HCT116 (cell line): Measurements from ENCODE around the gene PCIF1. TPM values are rescaled to one million over a fixed set of nuclear protein-coding genes. Genes with fewer than 3 reads are reported as not detected.

Source experiments
- ATAC-seq: fragments of 200-7000 bp; cut with Tn5 transposase; 2 replicates; pipeline ENCODE4 v1.9.1; 2020; ENCODE audit warnings: mild to moderate bottlenecking, moderate library complexity
- BruUV-seq: library from RNA; stranded (reverse); fragments of 400-500 nt; replicated peaks from 2 replicates; lab custom pipeline; 2021; lab: Mats Ljungman, UMichigan
- CTCF ChIA-PET: fragments of 300-600 bp; sonication (Branson Sonifier 250); formaldehyde crosslinking; loops from one replicate; lab custom pipeline; 2021; ENCODE audit warnings: antibody characterized with exemption; lab: Charles Lee
- POLR2A ChIA-PET: fragments of 300-600, 350-600 bp; sonication (Branson Sonifier 250); formaldehyde crosslinking; loops from one replicate; lab custom pipeline; 2021; ENCODE audit warnings: antibody characterized with exemption; lab: Charles Lee
- RAD21 ChIA-PET, 2 experiments: fragments of 300-600 bp; sonication (Branson Sonifier 250); formaldehyde crosslinking; loops; one replicate each; lab custom pipeline; 2023; ENCODE audit warnings: low total read pairs in 2 of 2; ENCODE audit not compliant: uncharacterized antibody in 2 of 2, unreplicated experiment in 2 of 2, low non-redundant PET in 1 of 2; lab: Charles Lee
- DNase-seq: peaks from one replicate; pipeline ENCODE4 v3.0.0-alpha.2; 2010; ENCODE audit warnings: low read depth, low spot score
- H2AFZ ChIP-seq: fragments of 200-600 bp; shearing (Covaris generic), sonication (generic); 2 replicates; pipeline ENCODE4 v1.6.1; 2017; ENCODE audit warnings: low read depth, mixed run types, mixed read lengths, antibody characterized with exemption, low read length; ENCODE audit not compliant: poor library complexity, severe bottlenecking
- H3K27ac ChIP-seq: 2 replicates; pipeline ENCODE4 v1.5.1; 2012; ENCODE audit warnings: low read depth, low read length
- H3K27me3 ChIP-seq: fragments of 200-600 bp; sonication (generic); 2 replicates; pipeline ENCODE4 v1.6.1; 2016; ENCODE audit warnings: mixed run types, low read length, mixed read lengths; ENCODE audit not compliant: insufficient read depth
- H3K36me3 ChIP-seq, 2 experiments: fragments of 200-500 bp in 1 of 2; fragments of 200-600 bp in 1 of 2; sonication (Bioruptor generic) in 1 of 2; sonication (generic) in 1 of 2; 2 replicates each; pipeline versions ENCODE4 v1.5.1 to v1.6.1; 2014 to 2016; ENCODE audit warnings: low read length in 2 of 2, inconsistent platforms in 1 of 2, mixed read lengths in 1 of 2, mixed run types in 1 of 2; ENCODE audit not compliant: insufficient read depth in 2 of 2, control insufficient read depth in 1 of 2
- H3K4me1 ChIP-seq, 2 experiments: fragments of 200-600 bp in 1 of 2; sonication (generic) in 1 of 2; 2 replicates each; pipeline versions ENCODE4 v1.5.1 to v1.6.1; 2012 to 2017; ENCODE audit warnings: low read length in 2 of 2, inconsistent platforms in 1 of 2, mild to moderate bottlenecking in 1 of 2, mixed read lengths in 1 of 2, mixed run types in 1 of 2, moderate library complexity in 1 of 2; ENCODE audit not compliant: insufficient read depth in 2 of 2, control insufficient read depth in 1 of 2
- H3K4me2 ChIP-seq: fragments of 200-600 bp; sonication (generic); 2 replicates; pipeline ENCODE4 v1.6.1; 2017; ENCODE audit warnings: mixed run types, low read length, mixed read lengths
- H3K4me3 ChIP-seq, 2 experiments: fragments of 200-600 bp in 1 of 2; sonication (generic) in 1 of 2; replicated peaks in 1 of 2; 2 replicates each; pipeline ENCODE4 v1.5.1; 2011 to 2016; ENCODE audit warnings: low read length in 2 of 2, control low read depth in 1 of 2, low read depth in 1 of 2, mild to moderate bottlenecking in 1 of 2, mixed read lengths in 1 of 2, mixed run types in 1 of 2
- H3K79me2 ChIP-seq: fragments of 200-600 bp; sonication (generic); 2 replicates; pipeline ENCODE4 v1.6.1; 2017; ENCODE audit warnings: mild to moderate bottlenecking, mixed run types, low read length, moderate library complexity, mixed read lengths; ENCODE audit not compliant: insufficient read depth
- H3K9ac ChIP-seq: fragments of 200-600 bp; sonication (generic); 2 replicates; pipeline ENCODE4 v1.6.1; 2016; ENCODE audit warnings: low read length, mixed read lengths
- H3K9me2 ChIP-seq: fragments of 200-600 bp; sonication (generic), shearing (Covaris generic); 2 replicates; pipeline ENCODE4 v1.6.1; 2017; ENCODE audit warnings: mixed run types, mild to moderate bottlenecking, moderate library complexity; ENCODE audit not compliant: insufficient read depth
- H3K9me3 ChIP-seq, 2 experiments: fragments of 200-500 bp in 1 of 2; fragments of 200-600 bp in 1 of 2; sonication (Bioruptor generic) in 1 of 2; sonication (generic) in 1 of 2; 2 replicates each; pipeline ENCODE4 v1.6.1; 2014 to 2017; ENCODE audit warnings: low read length in 2 of 2, mixed read lengths in 2 of 2, inconsistent platforms in 1 of 2, low read depth in 1 of 2, mild to moderate bottlenecking in 1 of 2, mixed run types in 1 of 2, moderate library complexity in 1 of 2; ENCODE audit not compliant: control insufficient read depth in 1 of 2, insufficient read depth in 1 of 2
- H4K20me1 ChIP-seq: fragments of 200-600 bp; sonication (generic), shearing (Covaris generic); 2 replicates; pipeline ENCODE4 v1.6.1; 2017; ENCODE audit warnings: mixed run types, mild to moderate bottlenecking, moderate library complexity; ENCODE audit not compliant: insufficient read depth
- CBX3 ChIP-seq: IDR thresholded peaks from 2 replicates; pipeline ENCODE4 v1.6.1; 2012; ENCODE audit warnings: low read depth
- EGR1 ChIP-seq: IDR thresholded peaks from 2 replicates; pipeline ENCODE4 v1.6.1; 2012; ENCODE audit warnings: low read depth
- POLR2A ChIP-seq: IDR thresholded peaks from 2 replicates; pipeline ENCODE4 v1.7.0; 2011; ENCODE audit warnings: borderline replicate concordance; ENCODE audit not compliant: insufficient read depth, insufficient read length; ENCODE audit errors: extremely low read depth
- POLR2AphosphoS5 ChIP-seq: IDR thresholded peaks from 2 replicates; pipeline ENCODE4 v1.6.1; 2011; ENCODE audit warnings: mild to moderate bottlenecking, low read depth, low read length, moderate library complexity
- RAD21 ChIP-seq: IDR thresholded peaks from 2 replicates; pipeline ENCODE4 v1.6.1; 2012; ENCODE audit warnings: low read depth, mild to moderate bottlenecking
- SIN3A ChIP-seq: IDR thresholded peaks from 2 replicates; pipeline ENCODE4 v1.6.1; 2012; ENCODE audit warnings: low read depth
- TCF7L2 ChIP-seq: IDR thresholded peaks from 2 replicates; pipeline ENCODE4 v1.7.0; 2011; ENCODE audit warnings: borderline replicate concordance, inconsistent platforms; ENCODE audit not compliant: insufficient read depth, insufficient read length; ENCODE audit errors: extremely low read depth
- YY1 ChIP-seq: IDR thresholded peaks from 2 replicates; pipeline ENCODE4 v1.6.1; 2011; ENCODE audit warnings: low read length, low read depth, moderate library complexity, mild to moderate bottlenecking; ENCODE audit not compliant: insufficient replicate concordance; ENCODE audit errors: extremely low read depth
- ZNF274 ChIP-seq: fragments of 200-500 bp; sonication (Bioruptor generic); IDR thresholded peaks from 2 replicates; pipeline ENCODE4 v1.6.1; 2014; ENCODE audit warnings: mild to moderate bottlenecking, low read depth, low read length, inconsistent platforms
- intact Hi-C: fragments of 100-400 bp; cut with micrococcal nuclease; formaldehyde crosslinking; loops from 2 replicates; pipeline ENCODE4 v1.10.0; 2022
- total RNA-seq: library from RNA; stranded (reverse); gene quantifications from one replicate; pipeline ENCODE4 v1.2.1, GENCODE V29; 2021; ENCODE audit not compliant: unreplicated experiment
- TF ChIP-seq, protein P1 (sequence below), 3 experiments: fragments of 200-600 bp in 1 of 3; sonication (generic) in 1 of 3; IDR thresholded peaks in 2 of 3; conservative IDR thresholded peaks in 1 of 3; 2 replicates each; pipeline ENCODE4 v1.5.1; 2012 to 2017; ENCODE audit warnings: low read depth in 2 of 3, low read length in 2 of 3, antibody characterized with exemption in 1 of 3, borderline replicate concordance in 1 of 3, control low read depth in 1 of 3, mild to moderate bottlenecking in 1 of 3, mixed read lengths in 1 of 3, mixed run types in 1 of 3, moderate library complexity in 1 of 3; ENCODE audit not compliant: insufficient read depth in 1 of 3
- TF ChIP-seq, protein P2 (sequence below): IDR thresholded peaks from 2 replicates; pipeline ENCODE4 v1.6.1; 2012

Gene PCIF1
- total RNA-seq, 1 experiment from 2014 or later: 31.8 TPM

DNA sequence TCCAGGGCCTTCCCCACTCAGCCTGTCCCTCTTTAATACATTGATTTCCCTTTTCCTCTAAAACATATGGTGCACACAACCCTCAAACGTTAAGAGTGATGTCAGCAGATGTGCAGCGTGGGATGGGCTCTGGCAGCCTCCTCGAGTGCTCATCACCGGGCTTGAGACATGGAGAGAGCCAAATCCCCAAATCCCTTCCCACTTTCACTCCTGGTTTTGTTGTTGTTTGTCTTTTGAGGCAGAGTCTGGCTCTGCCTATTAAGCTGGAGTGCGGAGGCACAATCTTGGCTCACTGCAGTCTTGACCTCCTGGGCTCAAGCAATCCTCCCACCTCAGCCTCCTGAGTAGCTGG lies 16.7 kb upstream of the PCIF1 start:
- Histone ChIP-seq H3K4me3 (no peak overlapping the region), H3K27ac (no peak overlapping the region)
- no peak for TF ChIP-seq CBX3
- TF ChIP-seq YY1: no peak
- TF ChIP-seq, protein P1, sequence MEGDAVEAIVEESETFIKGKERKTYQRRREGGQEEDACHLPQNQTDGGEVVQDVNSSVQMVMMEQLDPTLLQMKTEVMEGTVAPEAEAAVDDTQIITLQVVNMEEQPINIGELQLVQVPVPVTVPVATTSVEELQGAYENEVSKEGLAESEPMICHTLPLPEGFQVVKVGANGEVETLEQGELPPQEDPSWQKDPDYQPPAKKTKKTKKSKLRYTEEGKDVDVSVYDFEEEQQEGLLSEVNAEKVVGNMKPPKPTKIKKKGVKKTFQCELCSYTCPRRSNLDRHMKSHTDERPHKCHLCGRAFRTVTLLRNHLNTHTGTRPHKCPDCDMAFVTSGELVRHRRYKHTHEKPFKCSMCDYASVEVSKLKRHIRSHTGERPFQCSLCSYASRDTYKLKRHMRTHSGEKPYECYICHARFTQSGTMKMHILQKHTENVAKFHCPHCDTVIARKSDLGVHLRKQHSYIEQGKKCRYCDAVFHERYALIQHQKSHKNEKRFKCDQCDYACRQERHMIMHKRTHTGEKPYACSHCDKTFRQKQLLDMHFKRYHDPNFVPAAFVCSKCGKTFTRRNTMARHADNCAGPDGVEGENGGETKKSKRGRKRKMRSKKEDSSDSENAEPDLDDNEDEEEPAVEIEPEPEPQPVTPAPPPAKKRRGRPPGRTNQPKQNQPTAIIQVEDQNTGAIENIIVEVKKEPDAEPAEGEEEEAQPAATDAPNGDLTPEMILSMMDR (IDR thresholded peaks at IDR 0.05 in 2 of 3, conservative IDR thresholded peaks at IDR 0.05 in 1 of 3; ENCODE audit: borderline replicate concordance in 1 of 3, insufficient read depth in 1 of 3, low read depth in 2 of 3, low read length in 2 of 3): no peak
- TF ChIP-seq SIN3A: no peak
- TF ChIP-seq POLR2A: no peak
- no peak for TF ChIP-seq RAD21
- TF ChIP-seq ZNF274: no peak
- TF ChIP-seq, protein P2, sequence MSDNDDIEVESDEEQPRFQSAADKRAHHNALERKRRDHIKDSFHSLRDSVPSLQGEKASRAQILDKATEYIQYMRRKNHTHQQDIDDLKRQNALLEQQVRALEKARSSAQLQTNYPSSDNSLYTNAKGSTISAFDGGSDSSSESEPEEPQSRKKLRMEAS: no peak
- no peak for TF ChIP-seq EGR1
- TF ChIP-seq POLR2AphosphoS5: no peak
- TF ChIP-seq TCF7L2: no peak
- TF ChIP-seq, all 23 proteins: peak for 0
- H3K9ac ChIP-seq: no peak overlapping the region
- H3K4me1 ChIP-seq: no peaks in the 10 kb centered on the region
- H3K79me2 ChIP-seq: no peaks in the 10 kb centered on the region
- no peak overlapping the region for H3K4me2 ChIP-seq
- H3K27me3 ChIP-seq: no peaks in the 10 kb centered on the region
- no peaks in the 10 kb centered on the region for H3K36me3 ChIP-seq
- no peaks in the 10 kb centered on the region for H4K20me1 ChIP-seq
- CTCF ChIA-PET: interaction anchor here (1.1 kb wide), 1 partner anchor 16 kb away, joined by 3 read pairs; no protein-coding TSS in a partner anchor
- RAD21 ChIA-PET: no interaction called here
- no peaks in the 10 kb centered on the region for H3K9me2 ChIP-seq
- BruUV-seq: no TSS peak
- no peaks in the 10 kb centered on the region for H3K9me3 ChIP-seq
- no peak for DNase-seq
- POLR2A ChIA-PET: no interaction called here
- ATAC-seq: no peak
- intact Hi-C loops: no loop called here
- no peak overlapping the region for H2AFZ ChIP-seq
